ENCODE measurements around the gene PMVK. TPM values are rescaled to one million over a fixed set of nuclear protein-coding genes. Genes with fewer than 3 reads are reported as not detected.

Gene PMVK
- total and polyA plus RNA-seq, 10 of the 15 experiments (the other 5 are each of a cell fraction or from before 2014, with no cell fraction given) = 6.0 to 121 (median 49.4) TPM

- Histone ChIP-seq H3K4me1 (ENCODE audit: control insufficient read depth, insufficient read depth, low read length) (peaks cover 74% of the 10 kb centered on the region), H2AFZ (ENCODE audit: control insufficient read depth, low read depth, low read length) (no peak overlapping the region), H3K79me2 (ENCODE audit: control insufficient read depth, insufficient read depth, low read length) (peaks cover 59% of the 10 kb centered on the region), H3K9ac (ENCODE audit: control insufficient read depth, insufficient read depth, low read length) (peak overlapping the region; percentile 98), H3K27me3 (replicated peaks in 1 of 2; ENCODE audit: control insufficient read depth in 2 of 2, insufficient read depth in 2 of 2, low read length in 1 of 2) (no peaks in the 10 kb centered on the region), H3K36me3 (ENCODE audit: control insufficient read depth in 2 of 2, insufficient read depth in 2 of 2, low read length in 1 of 2) (peaks cover 0 to 3% of the 10 kb centered on the region in 2 experiments; a peak in 1 of 4 replicates), H3K4me3 (peak overlapping the region; percentile 74), H3K4me2 (ENCODE audit: control insufficient read depth, insufficient read depth) (peak overlapping the region; percentile 100), H4K20me1 (ENCODE audit: control insufficient read depth, insufficient read depth) (no peaks in the 10 kb centered on the region), H3K9me3 (replicated peaks; ENCODE audit: control insufficient read depth, insufficient read depth, low read length) (no peaks in the 10 kb centered on the region; the same call in 2 of the 3 replicates), H3K27ac (ENCODE audit: control insufficient read depth, insufficient read depth) (peak overlapping the region; percentile 100)
- POLR2A ChIA-PET = interaction anchor here (0.7 to 2.4 kb wide), 17 partner anchors 8 to 382 kb away, joined by 3 to 18 read pairs (median 4); partner anchors contain the start of genes ADAM15, FLAD1, PBXIP1 and PYGO2
- SMC1A ChIA-PET (ENCODE audit: uncharacterized antibody, unreplicated experiment) = interaction anchor here (0.6 to 1.6 kb wide), 12 partner anchors 9 to 381 kb away, joined by 3 to 6 read pairs (median 4); no protein-coding TSS in a partner anchor
- CTCF ChIA-PET = interaction anchor here (0.7 to 2.8 kb wide), 12 partner anchors 8 to 381 kb away, joined by 3 to 16 read pairs (median 4); no protein-coding TSS in a partner anchor
- intact Hi-C loops (cut with micrococcal nuclease; ENCODE audit: unreplicated experiment) = no loop called here
- DNase-seq (ENCODE audit: low read depth, low spot score) = no peak
- BruUV-seq (replicated peaks) = no TSS peak
- in situ Hi-C loops (cut with MboI) = no loop called here
- WGBS (ENCODE audit: insufficient coverage, insufficient replicate concordance, low lambda C conversion rate, missing lambda C conversion rate) = 1% methylated on average over 8 of the region's 8 CpGs
- RAD21 ChIA-PET (ENCODE audit: unreplicated experiment) = interaction anchor here (0.8 to 2.2 kb wide), 15 partner anchors 59 to 331 kb away, joined by 3 to 15 read pairs (median 5); partner anchors contain the start of genes ADAM15 and KCNN3
- no peak for FAIRE-seq
- peak; percentile 32 for ATAC-seq
- TF ChIP-seq TAF1 (IDR thresholded peaks at IDR 0.05; ENCODE audit: borderline replicate concordance, low read depth, low read length) (0 out of 2 replicates have a peak, but pooled peaks have one; percentile 1), PAX5 (IDR thresholded peaks at IDR 0.05; ENCODE audit: borderline replicate concordance, low read depth, low read length) (no peak), SIX5 (IDR thresholded peaks at IDR 0.05; ENCODE audit: low read depth, low read length, severe bottlenecking) (no peak), ETV6 (conservative IDR thresholded peaks at IDR 0.05 in 1 of 2, IDR thresholded peaks at IDR 0.05 in 1 of 2; ENCODE audit: borderline replicate concordance in 1 of 2, low read depth in 1 of 2) (peak in 1 of 2 experiments; percentile 64; a peak in 2 of 4 replicates), ZNF592 (IDR thresholded peaks at IDR 0.05) (no peak), ATF2 (IDR thresholded peaks at IDR 0.05; ENCODE audit: low read length) (no peak), CREM (IDR thresholded peaks at IDR 0.05; ENCODE audit: low read depth) (peak; percentile 48; the same call in 1 of the 2 replicates), RFX5 (IDR thresholded peaks at IDR 0.05; ENCODE audit: low read depth, low read length) (no peak), BHLHE40 (IDR thresholded peaks at IDR 0.05; ENCODE audit: borderline replicate concordance in 1 of 2, low read depth in 2 of 2, low read length in 1 of 2) (no peak)
- TF ChIP-seq, protein P1, sequence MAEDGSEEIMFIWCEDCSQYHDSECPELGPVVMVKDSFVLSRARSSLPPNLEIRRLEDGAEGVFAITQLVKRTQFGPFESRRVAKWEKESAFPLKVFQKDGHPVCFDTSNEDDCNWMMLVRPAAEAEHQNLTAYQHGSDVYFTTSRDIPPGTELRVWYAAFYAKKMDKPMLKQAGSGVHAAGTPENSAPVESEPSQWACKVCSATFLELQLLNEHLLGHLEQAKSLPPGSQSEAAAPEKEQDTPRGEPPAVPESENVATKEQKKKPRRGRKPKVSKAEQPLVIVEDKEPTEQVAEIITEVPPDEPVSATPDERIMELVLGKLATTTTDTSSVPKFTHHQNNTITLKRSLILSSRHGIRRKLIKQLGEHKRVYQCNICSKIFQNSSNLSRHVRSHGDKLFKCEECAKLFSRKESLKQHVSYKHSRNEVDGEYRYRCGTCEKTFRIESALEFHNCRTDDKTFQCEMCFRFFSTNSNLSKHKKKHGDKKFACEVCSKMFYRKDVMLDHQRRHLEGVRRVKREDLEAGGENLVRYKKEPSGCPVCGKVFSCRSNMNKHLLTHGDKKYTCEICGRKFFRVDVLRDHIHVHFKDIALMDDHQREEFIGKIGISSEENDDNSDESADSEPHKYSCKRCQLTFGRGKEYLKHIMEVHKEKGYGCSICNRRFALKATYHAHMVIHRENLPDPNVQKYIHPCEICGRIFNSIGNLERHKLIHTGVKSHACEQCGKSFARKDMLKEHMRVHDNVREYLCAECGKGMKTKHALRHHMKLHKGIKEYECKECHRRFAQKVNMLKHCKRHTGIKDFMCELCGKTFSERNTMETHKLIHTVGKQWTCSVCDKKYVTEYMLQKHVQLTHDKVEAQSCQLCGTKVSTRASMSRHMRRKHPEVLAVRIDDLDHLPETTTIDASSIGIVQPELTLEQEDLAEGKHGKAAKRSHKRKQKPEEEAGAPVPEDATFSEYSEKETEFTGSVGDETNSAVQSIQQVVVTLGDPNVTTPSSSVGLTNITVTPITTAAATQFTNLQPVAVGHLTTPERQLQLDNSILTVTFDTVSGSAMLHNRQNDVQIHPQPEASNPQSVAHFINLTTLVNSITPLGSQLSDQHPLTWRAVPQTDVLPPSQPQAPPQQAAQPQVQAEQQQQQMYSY (CRISPR knock-in tag; IDR thresholded peaks at IDR 0.05) = no peak
These were observed 4.2 kb upstream of the PMVK start for GRCh38 chr1:154940651-154941194.
